HL-60 (cell line): ENCODE measurements around the gene NOC4L.

Experiments used
- GABPA ChIP-seq: IDR thresholded peaks from 2 replicates; pipeline ENCODE4 v1.6.1; 2012; ENCODE audit warnings: low read depth
- POLR2AphosphoS5 ChIP-seq: IDR thresholded peaks from 2 replicates; pipeline ENCODE4 v1.6.1; 2012; ENCODE audit warnings: low read depth
- REST ChIP-seq: IDR thresholded peaks from 2 replicates; pipeline ENCODE4 v1.6.1; 2012; ENCODE audit warnings: low read depth; ENCODE audit not compliant: insufficient replicate concordance
- SPI1 ChIP-seq: IDR thresholded peaks from 2 replicates; pipeline ENCODE4 v1.6.1; 2012; ENCODE audit warnings: low read depth, mild to moderate bottlenecking, borderline replicate concordance
- TF ChIP-seq, protein P1 (sequence below): IDR thresholded peaks from one replicate; pipeline ENCODE4 v1.5.1; 2011; ENCODE audit warnings: low read length, control low read depth, inconsistent platforms; ENCODE audit not compliant: insufficient read depth

- no peak for TF ChIP-seq SPI1
- TF ChIP-seq, protein P1, sequence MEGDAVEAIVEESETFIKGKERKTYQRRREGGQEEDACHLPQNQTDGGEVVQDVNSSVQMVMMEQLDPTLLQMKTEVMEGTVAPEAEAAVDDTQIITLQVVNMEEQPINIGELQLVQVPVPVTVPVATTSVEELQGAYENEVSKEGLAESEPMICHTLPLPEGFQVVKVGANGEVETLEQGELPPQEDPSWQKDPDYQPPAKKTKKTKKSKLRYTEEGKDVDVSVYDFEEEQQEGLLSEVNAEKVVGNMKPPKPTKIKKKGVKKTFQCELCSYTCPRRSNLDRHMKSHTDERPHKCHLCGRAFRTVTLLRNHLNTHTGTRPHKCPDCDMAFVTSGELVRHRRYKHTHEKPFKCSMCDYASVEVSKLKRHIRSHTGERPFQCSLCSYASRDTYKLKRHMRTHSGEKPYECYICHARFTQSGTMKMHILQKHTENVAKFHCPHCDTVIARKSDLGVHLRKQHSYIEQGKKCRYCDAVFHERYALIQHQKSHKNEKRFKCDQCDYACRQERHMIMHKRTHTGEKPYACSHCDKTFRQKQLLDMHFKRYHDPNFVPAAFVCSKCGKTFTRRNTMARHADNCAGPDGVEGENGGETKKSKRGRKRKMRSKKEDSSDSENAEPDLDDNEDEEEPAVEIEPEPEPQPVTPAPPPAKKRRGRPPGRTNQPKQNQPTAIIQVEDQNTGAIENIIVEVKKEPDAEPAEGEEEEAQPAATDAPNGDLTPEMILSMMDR, result no peak
- no peak for TF ChIP-seq POLR2AphosphoS5
- TF ChIP-seq REST, result no peak
- TF ChIP-seq GABPA, result no peak
Observed at GRCh38 chr12:132161796-132162507, 17.7 kb downstream of the NOC4L start.
